ENCODE measurements around the gene JPH3. TPM values are rescaled to one million over a fixed set of nuclear protein-coding genes. Genes with fewer than 3 reads are reported as not detected.

JPH3 gene
- total RNA-seq, 1 experiment from 2014 or later = 39.0 TPM

DNA sequence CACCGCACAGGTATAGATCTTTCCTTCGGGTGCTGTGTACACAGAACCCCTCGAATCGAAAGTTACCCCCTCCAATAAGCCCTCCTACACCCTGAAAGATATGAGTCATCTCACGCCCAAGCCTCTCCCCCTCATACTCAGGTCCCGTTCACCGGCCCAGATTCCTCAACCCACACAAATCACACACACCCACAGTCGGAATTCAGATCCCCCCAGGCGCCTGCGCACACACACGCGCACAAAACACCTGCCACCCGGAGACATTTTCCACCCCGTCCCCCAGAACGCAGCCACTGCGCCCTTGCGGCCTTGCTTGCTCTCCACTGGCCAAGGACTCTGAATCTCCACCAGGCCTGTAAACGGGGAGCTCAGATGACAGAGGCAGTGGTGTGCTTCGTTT is 4.9 kb downstream of the JPH3 start (continued):
- TF ChIP-seq, protein P1, sequence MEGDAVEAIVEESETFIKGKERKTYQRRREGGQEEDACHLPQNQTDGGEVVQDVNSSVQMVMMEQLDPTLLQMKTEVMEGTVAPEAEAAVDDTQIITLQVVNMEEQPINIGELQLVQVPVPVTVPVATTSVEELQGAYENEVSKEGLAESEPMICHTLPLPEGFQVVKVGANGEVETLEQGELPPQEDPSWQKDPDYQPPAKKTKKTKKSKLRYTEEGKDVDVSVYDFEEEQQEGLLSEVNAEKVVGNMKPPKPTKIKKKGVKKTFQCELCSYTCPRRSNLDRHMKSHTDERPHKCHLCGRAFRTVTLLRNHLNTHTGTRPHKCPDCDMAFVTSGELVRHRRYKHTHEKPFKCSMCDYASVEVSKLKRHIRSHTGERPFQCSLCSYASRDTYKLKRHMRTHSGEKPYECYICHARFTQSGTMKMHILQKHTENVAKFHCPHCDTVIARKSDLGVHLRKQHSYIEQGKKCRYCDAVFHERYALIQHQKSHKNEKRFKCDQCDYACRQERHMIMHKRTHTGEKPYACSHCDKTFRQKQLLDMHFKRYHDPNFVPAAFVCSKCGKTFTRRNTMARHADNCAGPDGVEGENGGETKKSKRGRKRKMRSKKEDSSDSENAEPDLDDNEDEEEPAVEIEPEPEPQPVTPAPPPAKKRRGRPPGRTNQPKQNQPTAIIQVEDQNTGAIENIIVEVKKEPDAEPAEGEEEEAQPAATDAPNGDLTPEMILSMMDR (IDR thresholded peaks at IDR 0.05) = no peak
- TF ChIP-seq, protein P2, sequence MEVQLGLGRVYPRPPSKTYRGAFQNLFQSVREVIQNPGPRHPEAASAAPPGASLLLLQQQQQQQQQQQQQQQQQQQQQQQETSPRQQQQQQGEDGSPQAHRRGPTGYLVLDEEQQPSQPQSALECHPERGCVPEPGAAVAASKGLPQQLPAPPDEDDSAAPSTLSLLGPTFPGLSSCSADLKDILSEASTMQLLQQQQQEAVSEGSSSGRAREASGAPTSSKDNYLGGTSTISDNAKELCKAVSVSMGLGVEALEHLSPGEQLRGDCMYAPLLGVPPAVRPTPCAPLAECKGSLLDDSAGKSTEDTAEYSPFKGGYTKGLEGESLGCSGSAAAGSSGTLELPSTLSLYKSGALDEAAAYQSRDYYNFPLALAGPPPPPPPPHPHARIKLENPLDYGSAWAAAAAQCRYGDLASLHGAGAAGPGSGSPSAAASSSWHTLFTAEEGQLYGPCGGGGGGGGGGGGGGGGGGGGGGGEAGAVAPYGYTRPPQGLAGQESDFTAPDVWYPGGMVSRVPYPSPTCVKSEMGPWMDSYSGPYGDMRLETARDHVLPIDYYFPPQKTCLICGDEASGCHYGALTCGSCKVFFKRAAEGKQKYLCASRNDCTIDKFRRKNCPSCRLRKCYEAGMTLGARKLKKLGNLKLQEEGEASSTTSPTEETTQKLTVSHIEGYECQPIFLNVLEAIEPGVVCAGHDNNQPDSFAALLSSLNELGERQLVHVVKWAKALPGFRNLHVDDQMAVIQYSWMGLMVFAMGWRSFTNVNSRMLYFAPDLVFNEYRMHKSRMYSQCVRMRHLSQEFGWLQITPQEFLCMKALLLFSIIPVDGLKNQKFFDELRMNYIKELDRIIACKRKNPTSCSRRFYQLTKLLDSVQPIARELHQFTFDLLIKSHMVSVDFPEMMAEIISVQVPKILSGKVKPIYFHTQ (CRISPR knock-in tag; IDR thresholded peaks at IDR 0.05) = no peak
- TF ChIP-seq, protein P3, sequence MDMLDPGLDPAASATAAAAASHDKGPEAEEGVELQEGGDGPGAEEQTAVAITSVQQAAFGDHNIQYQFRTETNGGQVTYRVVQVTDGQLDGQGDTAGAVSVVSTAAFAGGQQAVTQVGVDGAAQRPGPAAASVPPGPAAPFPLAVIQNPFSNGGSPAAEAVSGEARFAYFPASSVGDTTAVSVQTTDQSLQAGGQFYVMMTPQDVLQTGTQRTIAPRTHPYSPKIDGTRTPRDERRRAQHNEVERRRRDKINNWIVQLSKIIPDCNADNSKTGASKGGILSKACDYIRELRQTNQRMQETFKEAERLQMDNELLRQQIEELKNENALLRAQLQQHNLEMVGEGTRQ (CRISPR knock-in tag; IDR thresholded peaks at IDR 0.05) = no peak

DNA sequence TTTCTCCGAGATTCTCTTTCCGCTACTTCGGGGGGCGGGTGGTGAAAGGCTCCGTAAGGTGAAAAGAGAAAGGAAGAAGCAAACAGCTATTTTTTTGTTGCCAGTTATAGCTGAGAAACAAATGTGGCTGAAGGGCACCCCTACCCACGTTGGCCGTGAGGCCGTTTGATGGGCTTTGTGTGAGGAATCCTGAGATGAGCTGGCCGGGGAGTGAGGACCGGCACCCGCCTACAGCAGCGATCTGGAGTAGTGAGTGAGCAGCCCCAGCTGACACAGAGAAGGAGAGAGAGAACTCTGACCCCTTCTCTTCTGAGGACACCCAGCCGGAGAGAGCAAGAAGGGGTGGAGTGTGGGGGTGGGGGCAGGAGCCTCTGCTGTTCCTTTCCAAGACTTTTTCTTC is 5.6 kb downstream of the JPH3 start:
- Mint-ChIP-seq H3K4me1 (peaks cover 24% of the 10 kb centered on the region), H3K27me3 (ENCODE audit: low read depth) (peaks cover 15% of the 10 kb centered on the region), H3K9me3 (no peaks in the 10 kb centered on the region), H3K4me3 (no peak overlapping the region), H3K36me3 (peaks cover 3% of the 10 kb centered on the region; the same call in 1 of the 2 replicates), H3K27ac (no peak overlapping the region)
- POLR2A ChIA-PET = interaction anchor here (0.5 kb wide), 1 partner anchor 401 kb away, joined by 3 read pairs; no protein-coding TSS in a partner anchor
- CTCF ChIA-PET = interaction anchor here (0.7 to 1.6 kb wide), 4 partner anchors 11 to 37 kb away, joined by 3 to 15 read pairs (median 8); no protein-coding TSS in a partner anchor
- TF ChIP-seq ZNF671 (CRISPR knock-in tag; IDR thresholded peaks at IDR 0.05) = no peak
- TF ChIP-seq RORB (CRISPR knock-in tag; IDR thresholded peaks at IDR 0.05) = no peak
- ATAC-seq (no peak), DNase-seq (ENCODE audit: low spot score) (no peak)

DNA sequence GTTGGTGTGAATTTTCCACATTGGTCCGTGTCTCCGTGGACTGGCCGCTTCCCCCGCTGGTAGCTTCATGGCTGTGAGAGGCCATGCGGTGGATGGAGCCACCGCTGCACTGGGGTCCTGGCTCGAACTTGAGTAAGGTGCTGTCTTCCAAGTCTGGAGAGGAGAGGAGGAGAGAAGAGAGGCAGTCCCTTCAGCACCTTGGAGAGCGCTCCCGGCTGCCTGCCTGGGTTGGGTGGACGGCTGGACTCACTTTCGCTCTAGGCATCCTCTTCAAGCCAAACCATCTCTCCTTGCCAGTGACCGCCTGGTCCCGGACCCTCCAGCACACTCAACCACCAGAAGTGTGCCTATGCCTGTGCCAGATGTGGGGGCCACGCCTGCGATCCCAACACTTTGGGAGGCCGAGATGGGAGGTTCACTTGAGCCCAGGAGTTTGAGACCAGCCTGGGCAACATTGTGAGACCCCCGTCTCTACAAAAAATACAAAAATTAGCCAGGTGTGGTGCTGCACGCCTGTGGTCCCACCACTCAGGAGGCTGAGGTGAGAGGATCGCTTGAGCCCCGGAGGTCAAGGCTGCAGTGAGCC is 6.2 kb downstream of the JPH3 start:
- Mint-ChIP-seq H3K4me1 (peaks cover 24% of the 10 kb centered on the region), H3K36me3 (peaks cover 3% of the 10 kb centered on the region; the same call in 1 of the 2 replicates), H3K9me3 (no peaks in the 10 kb centered on the region), H3K27ac (no peak overlapping the region), H3K27me3 (ENCODE audit: low read depth) (peaks cover 12% of the 10 kb centered on the region), H3K4me3 (no peak overlapping the region)
- peak; percentile 77 for ATAC-seq
- POLR2A ChIA-PET = interaction anchor here (0.5 kb wide), 1 partner anchor 400 kb away, joined by 3 read pairs; no protein-coding TSS in a partner anchor
- peak; percentile 90 for DNase-seq (ENCODE audit: low spot score)
- CTCF ChIA-PET = interaction anchor here (0.5 to 1.6 kb wide), 5 partner anchors 11 to 327 kb away, joined by 3 to 15 read pairs (median 7); no protein-coding TSS in a partner anchor
- TF ChIP-seq, protein P4, sequence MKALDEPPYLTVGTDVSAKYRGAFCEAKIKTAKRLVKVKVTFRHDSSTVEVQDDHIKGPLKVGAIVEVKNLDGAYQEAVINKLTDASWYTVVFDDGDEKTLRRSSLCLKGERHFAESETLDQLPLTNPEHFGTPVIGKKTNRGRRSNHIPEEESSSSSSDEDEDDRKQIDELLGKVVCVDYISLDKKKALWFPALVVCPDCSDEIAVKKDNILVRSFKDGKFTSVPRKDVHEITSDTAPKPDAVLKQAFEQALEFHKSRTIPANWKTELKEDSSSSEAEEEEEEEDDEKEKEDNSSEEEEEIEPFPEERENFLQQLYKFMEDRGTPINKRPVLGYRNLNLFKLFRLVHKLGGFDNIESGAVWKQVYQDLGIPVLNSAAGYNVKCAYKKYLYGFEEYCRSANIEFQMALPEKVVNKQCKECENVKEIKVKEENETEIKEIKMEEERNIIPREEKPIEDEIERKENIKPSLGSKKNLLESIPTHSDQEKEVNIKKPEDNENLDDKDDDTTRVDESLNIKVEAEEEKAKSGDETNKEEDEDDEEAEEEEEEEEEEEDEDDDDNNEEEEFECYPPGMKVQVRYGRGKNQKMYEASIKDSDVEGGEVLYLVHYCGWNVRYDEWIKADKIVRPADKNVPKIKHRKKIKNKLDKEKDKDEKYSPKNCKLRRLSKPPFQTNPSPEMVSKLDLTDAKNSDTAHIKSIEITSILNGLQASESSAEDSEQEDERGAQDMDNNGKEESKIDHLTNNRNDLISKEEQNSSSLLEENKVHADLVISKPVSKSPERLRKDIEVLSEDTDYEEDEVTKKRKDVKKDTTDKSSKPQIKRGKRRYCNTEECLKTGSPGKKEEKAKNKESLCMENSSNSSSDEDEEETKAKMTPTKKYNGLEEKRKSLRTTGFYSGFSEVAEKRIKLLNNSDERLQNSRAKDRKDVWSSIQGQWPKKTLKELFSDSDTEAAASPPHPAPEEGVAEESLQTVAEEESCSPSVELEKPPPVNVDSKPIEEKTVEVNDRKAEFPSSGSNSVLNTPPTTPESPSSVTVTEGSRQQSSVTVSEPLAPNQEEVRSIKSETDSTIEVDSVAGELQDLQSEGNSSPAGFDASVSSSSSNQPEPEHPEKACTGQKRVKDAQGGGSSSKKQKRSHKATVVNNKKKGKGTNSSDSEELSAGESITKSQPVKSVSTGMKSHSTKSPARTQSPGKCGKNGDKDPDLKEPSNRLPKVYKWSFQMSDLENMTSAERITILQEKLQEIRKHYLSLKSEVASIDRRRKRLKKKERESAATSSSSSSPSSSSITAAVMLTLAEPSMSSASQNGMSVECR (CRISPR knock-in tag; IDR thresholded peaks at IDR 0.05; ENCODE audit: borderline replicate concordance) = peak; percentile 52; the same call in 1 of the 2 replicates
- TF ChIP-seq CBFB (CRISPR knock-in tag; IDR thresholded peaks at IDR 0.05; ENCODE audit: low read depth) (0 out of 2 replicates have a peak, but pooled peaks have one; percentile 59), CREB1 (CRISPR knock-in tag; IDR thresholded peaks at IDR 0.05) (peak; percentile 80; the same call in 1 of the 2 replicates), NR3C1 (CRISPR knock-in tag; conservative IDR thresholded peaks at IDR 0.05; ENCODE audit: low read depth) (no peak), HMGA2 (CRISPR knock-in tag; IDR thresholded peaks at IDR 0.05) (no peak), ZNF423 (CRISPR knock-in tag; IDR thresholded peaks at IDR 0.05) (no peak)
- TF ChIP-seq, protein P5, sequence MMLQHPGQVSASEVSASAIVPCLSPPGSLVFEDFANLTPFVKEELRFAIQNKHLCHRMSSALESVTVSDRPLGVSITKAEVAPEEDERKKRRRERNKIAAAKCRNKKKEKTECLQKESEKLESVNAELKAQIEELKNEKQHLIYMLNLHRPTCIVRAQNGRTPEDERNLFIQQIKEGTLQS (CRISPR knock-in tag; conservative IDR thresholded peaks at IDR 0.05) = no peak
- TF ChIP-seq, protein P3 (CRISPR knock-in tag; IDR thresholded peaks at IDR 0.05) = no peak
- TF ChIP-seq, protein P6, sequence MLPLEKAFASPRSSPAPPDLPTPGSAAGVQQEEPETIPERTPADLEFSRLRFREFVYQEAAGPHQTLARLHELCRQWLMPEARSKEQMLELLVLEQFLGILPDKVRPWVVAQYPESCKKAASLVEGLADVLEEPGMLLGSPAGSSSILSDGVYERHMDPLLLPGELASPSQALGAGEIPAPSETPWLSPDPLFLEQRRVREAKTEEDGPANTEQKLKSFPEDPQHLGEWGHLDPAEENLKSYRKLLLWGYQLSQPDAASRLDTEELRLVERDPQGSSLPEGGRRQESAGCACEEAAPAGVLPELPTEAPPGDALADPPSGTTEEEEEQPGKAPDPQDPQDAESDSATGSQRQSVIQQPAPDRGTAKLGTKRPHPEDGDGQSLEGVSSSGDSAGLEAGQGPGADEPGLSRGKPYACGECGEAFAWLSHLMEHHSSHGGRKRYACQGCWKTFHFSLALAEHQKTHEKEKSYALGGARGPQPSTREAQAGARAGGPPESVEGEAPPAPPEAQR (CRISPR knock-in tag; IDR thresholded peaks at IDR 0.05) = no peak
- TF ChIP-seq, protein P7, sequence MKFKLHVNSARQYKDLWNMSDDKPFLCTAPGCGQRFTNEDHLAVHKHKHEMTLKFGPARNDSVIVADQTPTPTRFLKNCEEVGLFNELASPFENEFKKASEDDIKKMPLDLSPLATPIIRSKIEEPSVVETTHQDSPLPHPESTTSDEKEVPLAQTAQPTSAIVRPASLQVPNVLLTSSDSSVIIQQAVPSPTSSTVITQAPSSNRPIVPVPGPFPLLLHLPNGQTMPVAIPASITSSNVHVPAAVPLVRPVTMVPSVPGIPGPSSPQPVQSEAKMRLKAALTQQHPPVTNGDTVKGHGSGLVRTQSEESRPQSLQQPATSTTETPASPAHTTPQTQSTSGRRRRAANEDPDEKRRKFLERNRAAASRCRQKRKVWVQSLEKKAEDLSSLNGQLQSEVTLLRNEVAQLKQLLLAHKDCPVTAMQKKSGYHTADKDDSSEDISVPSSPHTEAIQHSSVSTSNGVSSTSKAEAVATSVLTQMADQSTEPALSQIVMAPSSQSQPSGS (CRISPR knock-in tag; IDR thresholded peaks at IDR 0.05; ENCODE audit: borderline replicate concordance, low read depth) = no peak
